Renal cortical epithelial cell (primary cell): ENCODE measurements around the gene FUT6. TPM values are rescaled to one million over a fixed set of nuclear protein-coding genes. Genes with fewer than 3 reads are reported as not detected.

Source experiments
- DNase-seq: peaks from one replicate; pipeline ENCODE4 v3.0.0-alpha.2; 2011; ENCODE audit warnings: low read depth
- total RNA-seq: library from RNA; depleted of rRNA; stranded (reverse); fragments of >200 nt; gene quantifications from 2 replicates; pipeline ENCODE4 v1.2.3, GENCODE V29; 2014

The FUT6 gene
- total RNA-seq, 1 donor from 2014 or later = 0.05 TPM

DNA sequence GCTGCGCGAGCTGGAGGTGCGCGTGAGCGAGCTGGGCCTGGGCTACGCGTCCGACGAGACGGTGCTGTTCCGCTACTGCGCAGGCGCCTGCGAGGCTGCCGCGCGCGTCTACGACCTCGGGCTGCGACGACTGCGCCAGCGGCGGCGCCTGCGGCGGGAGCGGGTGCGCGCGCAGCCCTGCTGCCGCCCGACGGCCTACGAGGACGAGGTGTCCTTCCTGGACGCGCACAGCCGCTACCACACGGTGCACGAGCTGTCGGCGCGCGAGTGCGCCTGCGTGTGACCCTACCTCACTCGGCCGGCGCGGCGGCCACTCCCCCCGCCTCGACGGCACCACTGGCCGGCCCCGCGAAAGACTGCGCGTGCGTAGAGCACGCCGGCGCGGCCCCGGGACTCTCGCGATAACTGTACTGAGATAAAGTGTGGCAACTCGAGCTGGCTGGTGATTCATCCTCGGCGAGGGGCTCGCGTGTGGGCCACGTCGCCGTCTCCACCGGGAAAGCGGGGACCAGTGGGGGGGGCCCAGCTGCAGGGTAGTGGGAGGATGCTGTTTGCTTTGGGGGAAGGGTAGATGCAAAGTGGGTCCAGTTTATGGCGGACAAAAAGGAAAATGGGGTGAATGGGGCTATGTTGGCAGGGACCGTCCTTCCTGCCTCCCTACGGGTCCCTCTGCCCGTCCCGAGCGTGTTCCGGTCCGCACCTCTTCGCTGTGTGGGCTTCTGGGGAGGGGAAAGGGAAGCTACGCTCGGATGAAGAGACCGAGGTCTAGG, 11.4 kb downstream of the FUT6 start:
- DNase-seq = peak; percentile 74

DNA sequence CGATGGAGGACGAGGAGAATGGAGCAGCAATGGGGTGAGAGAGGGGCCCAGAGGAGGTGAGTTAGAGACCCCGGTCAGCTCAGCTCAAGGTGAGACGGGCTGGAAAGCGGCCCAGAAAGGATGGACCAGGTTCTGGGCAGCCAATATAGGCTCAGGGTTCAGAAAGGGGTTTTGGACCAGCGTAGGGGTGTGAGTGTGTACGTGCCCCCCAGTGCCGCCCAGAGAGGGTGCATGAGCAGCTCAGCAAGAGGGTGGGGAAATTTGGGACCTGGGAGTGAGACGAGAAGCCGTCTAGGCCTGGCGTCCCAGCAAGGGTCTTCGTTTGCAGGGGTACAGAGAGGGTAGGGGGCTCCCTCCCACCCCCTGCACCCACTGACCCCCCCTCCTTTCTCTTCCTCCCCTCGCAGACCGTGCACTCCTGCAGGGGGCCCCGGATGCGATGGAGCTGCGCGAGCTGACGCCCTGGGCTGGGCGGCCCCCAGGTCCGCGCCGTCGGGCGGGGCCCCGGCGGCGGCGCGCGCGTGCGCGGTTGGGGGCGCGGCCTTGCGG, 12.1 kb downstream of the FUT6 start:
- no peak for DNase-seq

DNA sequence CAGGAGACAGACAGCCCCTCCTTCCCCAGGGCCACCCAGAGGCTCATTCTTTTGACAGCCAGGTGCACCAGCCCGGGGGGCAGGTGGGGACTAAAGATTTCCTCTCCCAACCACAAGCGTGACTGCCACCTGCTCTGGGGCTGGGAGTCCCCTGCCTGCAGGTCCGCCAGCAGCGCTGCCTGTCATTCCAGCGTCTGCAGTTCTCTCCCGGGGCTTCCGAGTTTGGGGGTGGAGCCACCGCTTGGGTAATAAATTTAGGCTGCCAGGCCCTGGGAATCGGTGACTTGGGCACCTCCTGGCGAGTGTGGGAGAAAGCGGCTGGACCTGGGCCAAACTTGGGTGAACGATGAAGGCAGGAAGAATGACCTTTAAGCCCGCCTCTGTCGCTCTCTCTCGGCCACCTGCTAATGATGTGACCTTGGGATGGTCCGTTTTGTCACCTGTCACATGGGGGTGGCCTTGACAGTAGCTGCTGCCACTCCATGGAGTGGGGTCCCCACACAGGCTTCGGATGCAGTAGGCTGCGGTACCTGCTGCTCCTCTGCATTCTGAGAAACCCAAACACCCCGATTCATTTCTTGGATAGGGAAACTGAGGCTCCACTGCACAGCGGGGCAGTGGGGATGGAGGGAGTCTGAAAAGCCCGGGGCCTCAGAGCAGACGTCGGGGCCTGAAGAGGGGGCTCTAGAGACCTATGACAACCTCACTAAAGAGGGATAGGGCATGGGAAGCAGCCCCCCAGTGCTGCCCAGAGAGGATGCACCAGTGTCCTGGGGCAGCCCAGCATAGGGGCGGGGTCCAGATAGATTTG, 12.8 kb downstream of the FUT6 start:
- DNase-seq = peak; percentile 66

DNA sequence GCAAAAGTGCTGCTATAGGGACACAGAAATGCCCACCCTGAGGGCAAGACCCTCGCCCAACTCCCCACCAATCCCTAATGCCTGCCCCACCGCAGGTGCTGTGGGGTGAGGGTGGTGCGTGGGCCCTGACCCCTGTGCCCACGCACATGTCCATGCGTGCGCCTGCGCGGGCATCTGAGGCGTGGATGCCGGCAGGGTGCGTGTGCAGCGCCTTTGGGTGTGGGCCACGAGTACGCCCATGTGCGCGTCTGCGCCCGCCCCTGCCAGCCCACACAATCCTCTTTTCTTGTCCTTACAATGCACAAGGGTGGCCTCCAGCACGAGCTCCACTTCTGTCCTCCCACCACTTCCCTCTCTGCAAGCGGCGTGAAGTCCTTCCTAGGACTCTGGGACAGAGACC, 14.3 kb downstream of the FUT6 start:
- DNase-seq = no peak

DNA sequence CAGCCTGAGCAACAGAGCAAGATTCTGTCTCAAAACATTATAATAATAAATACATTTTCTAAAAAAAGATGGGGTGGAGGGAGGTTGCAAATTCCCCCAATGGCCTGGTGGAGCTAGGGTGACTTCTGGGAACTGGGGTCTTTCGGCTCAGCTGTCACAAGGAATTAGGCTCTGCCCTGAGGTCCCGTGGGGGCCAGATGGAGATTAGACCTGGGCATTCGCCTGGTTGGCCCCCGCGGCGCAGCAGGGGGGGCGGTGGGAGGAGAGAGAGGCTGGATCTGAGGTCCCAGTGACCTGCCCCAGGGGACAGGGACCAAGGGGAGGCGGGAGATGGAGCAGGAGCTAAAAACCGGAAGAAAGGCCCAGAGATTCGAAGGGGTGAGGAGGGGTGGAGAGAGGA, 14.8 kb downstream of the FUT6 start:
- no peak for DNase-seq

DNA sequence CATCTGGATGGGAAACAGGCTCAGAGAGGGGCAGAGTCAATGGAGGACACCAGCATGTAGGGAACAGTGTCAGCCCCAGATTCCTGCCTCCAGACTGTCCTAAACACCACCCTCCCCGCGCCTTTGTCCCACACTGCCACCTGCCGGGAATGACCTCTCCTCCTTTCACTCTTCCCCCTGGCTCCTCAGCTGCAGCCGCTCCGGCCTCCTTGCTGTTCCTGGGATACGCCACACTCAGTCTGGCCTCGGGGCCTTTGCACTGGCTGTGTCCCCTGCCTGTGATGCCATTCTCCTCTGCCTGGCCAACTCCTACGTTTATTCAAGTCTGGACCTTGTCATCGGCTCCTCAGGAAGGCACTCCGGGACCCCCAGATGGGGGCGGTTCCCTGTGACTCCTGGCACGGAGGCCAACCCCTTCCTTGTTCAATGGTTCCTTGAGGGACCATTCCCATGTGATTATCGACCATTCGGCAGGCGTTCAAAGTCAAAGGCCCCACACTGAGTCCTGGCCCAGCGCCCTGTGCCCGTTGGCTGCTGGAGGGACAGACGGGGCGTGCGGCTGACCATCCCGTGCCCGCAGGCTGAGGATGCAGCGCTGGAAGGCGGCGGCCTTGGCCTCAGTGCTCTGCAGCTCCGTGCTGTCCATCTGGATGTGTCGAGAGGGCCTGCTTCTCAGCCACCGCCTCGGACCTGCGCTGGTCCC, 15.8 kb downstream of the FUT6 start:
- no peak for DNase-seq

DNA sequence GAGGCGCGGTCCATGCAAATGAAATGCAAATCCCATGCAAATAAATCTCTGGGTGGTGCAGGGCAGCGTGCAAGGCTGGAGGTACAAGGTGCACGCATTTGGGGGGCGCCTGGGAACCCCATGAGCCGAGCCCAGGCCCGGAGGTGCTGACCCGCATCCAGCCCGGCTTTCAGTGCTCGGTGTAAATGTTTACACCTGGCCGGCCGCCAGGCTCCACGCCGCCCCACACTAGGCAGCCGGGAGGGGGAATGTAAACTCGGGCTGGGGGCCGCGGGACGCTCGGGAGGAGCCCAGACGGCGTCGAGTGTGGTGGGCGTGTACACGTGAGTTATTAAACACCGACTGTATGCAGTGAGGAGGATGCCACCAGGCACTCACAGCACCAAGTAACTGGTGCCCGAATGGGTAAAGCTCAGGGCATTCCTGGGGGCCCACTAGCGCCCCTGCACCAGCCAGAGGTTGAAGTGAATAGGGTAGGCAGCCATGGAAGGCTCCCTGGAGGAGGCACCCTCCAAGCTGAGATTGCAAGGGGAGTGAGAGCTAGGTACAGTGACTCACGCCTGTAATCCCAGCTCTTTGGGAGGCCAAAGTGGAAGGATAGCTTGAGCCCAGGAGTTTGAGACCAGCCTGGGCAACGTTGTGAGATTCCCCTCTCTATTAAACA, 17.2 kb downstream of the FUT6 start:
- no peak for DNase-seq

DNA sequence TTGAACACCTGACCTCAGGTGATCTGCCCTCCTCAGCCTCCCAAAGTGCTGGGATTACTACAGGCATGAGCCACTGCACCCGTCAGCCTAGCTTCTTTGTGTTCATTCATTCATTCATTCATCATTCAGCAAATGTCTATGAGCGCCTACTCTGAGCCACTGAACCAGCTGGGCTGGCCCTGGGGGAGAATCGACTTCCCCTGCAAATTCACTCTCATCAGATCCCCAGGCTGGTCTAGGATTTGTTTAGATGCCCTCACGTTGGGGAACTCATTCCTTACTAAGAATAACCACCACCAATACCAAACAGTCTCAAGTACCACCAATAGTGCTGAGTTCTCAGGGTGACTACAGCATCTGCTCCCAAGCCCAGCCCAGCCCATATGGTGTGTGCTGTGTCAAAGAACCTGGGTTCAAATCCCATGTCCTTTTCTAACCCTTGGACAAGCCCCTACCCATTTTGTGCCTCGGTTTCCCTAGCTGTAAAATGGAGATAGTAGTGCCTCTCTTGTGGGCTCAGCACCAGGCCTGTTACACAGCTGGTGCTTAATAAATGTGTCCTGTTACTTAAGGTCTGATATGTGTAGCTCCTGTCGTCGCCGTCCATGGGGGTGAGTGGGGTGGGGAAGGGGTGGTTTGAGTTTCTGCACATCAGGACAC, 17.9 kb downstream of the FUT6 start:
- no peak for DNase-seq

DNA sequence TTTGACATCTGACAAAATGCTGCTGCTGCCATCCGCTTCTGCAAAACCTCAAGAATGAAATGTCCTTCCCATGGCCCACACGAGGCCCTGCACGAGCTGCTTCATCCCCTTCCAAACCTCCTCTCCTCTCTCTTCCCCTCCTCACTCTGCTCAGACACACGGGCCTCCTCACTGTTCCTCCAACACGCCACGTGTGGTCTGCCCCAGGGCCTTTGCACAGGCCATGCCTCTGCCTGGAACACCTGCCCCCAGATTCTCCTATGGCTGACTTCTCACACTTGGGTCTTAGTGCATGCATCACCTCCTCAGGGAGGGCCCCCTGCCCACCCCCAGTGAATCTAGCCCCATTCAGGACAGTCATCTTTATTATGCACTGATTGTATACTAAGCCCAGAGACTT, 18.7 kb downstream of the FUT6 start:
- DNase-seq = no peak

DNA sequence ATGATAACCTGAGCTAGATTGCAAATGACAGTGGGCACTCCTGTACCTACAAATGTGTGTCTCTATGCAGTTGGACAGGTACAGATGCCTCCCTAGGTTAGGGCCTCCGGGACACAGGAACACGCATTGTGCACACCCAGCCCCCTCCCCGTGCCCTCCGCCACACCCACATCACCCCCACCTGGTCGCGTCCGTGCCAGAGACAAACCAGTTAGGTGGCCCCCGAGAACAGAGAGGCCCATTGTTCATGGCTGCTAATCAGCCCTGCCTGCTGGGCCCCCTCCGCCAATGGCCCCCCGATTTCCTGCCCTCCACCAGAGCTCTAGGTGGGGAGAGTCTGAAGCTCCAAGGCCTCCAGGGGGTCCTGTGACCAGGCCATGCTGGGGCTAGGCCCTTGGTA, 20.9 kb downstream of the FUT6 start:
- DNase-seq = no peak

DNA sequence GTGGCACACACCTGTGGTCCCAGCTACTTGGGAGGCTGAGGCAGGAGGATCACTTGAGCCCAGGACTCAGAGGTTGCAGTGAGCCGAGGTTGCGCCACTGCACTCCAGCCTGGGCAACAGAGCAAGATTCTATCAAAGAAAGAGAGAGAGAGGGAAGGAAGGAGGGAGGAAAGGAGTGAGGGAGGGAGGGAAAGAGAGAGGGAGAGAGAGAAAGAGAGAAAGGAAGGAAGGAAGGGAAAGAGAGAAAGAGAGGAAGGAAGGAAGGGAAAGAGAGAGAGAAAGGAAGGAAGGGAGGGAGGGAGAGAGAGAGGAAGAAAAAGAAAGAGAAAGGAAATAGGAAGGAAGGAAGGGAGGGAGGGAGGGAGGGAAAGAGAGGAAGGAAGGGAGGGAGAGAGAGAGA, 22.3 kb downstream of the FUT6 start:
- no peak for DNase-seq

DNA sequence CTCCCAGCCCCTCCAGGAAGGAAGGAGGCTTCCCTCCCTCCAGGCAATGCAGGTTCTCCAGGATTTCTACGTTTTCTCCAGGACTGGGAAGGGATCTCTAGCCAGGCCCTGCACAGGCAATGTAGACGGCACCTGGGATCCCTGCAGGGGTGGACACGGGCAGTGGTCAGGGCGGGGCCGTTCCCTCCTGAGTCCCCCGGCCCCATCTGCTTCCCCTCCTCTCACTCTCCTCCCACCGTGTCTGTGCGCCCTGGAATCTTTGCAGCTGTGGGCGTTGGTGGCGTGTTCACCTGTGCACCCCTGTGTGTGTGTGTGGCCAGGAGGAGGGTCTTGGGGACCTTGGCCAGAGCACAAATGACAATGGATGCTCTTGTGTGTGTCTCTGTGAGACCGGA, 24.7 kb downstream of the FUT6 start:
- no peak for DNase-seq

DNA sequence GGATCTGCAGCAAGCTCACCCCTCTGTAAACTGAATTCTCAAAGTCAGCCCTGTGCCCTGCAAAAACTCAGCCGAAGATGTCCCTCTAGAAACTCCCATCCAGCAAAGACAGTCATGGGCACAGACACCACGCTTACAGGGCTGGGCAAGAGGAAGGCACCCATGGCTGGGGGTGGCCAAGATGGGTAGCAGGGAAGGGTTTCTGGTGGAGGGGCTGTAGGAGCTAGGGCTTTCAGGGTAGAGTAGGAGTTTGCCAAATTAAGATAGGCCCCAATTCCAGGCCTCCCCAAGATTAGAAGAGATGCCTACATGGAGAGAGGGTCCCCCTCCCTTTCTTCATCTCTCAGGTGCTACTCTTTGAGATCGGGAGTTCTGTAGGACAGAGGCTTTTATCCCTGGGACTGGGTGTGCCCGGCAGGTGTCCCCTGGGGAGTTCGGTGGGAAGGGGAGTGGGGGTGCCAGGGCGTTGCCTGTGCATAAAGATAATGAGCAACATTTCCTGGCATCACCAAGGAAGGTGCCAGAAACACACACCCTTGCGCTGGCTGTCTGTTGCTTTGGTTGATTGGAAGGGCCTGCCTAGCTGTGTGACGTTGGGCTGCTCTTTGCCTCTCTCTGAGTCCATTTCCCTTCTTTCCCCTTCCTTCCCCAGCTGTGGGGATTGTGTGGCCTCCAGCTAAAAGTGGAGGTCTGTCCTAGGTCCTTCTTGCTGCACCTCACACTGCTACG, 25.2 kb downstream of the FUT6 start:
- no peak for DNase-seq

DNA sequence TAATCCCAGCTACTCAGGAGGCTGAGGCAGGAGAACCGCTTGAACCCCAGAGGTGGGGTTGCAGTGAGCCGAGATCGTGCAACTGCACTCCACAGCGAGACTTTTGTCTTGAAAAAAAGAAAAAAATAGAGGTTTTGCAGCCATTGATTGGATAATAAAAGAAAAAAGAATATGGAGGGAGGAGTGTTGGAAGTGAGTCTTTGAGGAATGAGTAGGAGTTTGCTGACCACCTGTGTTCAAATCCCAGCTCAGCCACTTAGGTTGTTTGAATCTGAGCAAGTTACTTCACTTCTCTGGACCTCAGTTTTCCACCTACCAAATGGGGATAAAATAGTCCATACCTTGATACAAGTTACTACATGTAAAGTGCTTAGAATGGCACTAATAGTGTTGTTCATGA, 28.4 kb downstream of the FUT6 start:
- DNase-seq = no peak

DNA sequence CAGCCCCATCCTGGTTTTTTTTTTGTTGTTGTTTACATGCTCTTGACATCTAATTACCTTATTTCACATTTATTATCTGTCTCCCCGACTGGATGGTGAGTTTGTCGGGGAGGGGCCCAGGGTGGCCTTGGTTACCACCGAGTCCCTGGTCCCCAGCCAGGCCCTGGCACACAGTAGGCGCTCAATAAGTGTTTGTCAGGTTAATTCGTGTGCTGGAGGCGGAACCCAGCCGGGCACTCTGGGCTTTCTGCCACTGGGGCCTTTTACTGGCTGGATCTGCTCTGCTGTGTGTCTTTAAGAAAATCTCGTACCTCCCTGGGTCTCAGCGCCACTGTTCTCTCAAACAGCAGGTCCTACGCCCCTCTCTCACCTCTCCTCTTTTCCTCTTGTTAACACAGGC, 30.0 kb downstream of the FUT6 start:
- DNase-seq = no peak

DNA sequence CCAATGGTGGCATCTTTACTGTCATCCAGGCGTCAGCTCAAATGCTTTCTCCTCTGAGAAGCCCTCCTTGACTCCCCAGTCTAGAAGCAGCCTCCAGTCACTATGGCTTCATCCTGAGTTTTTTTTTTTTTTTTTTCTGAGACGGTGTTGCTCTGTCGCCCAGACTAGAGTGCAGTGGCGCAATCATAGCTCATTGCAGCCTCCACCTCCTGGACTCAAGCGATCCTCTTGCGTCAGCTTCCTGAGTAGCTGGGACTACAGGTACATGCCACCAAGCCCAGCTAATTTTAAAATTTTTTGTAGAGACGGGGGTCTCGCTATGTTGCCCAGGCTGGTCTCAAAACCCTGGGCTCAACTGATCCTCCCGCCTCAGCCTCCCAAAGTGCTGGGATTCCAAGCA, 30.4 kb downstream of the FUT6 start:
- DNase-seq = no peak

DNA sequence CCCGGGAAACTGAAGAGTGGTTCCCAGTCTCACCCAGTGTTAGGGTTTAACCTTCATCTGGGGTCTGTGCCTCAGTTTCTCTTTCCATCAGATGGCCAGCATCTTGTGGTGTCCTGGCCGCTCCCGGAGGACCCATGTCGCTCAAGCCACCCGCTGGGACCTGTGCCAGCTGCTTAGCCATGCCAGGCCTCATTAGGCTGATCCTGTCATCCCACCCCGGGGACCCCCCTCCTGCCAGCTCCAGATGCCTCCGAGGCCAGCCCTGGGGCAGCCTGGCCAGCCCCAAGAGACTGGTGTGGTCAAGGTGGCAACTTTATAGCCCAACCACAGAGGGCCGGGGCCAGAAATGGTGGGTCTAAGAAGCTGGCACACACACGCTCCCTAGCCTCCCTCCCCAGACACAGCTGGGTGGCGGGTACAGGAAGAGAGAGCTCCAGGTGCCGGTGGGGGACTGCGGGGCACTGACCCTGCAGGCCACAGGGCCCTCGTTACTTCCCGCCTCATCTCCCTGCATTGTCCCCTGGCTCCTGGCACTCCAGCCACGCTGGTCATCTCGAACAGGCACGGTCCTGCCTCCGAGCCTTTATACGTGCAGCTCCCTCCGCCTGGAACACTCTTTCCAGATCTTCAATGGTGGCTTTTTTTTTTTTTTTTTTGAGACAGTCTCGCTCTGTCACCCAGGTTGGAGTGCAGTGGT, 31.2 kb downstream of the FUT6 start:
- DNase-seq = no peak

DNA sequence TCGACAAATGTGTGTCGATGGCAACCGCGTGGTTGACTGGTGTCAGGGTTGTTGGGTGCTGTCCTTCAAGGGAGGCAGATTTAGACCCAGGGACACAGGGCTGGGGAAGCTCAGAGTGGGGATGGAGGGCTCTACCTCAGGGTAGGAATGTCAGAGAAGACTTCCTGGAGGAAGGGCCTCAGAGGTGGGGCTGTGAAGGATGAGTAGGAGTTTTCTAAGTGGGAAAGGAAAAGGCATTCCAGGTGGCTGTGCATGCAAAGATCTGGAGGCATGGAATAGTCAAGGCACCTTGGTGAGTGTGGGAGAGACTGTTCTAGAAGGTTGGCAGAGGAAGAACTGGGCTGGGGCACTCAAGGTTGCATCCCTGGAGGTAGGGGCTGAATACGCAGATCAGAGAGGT, 32.6 kb downstream of the FUT6 start:
- no peak for DNase-seq

DNA sequence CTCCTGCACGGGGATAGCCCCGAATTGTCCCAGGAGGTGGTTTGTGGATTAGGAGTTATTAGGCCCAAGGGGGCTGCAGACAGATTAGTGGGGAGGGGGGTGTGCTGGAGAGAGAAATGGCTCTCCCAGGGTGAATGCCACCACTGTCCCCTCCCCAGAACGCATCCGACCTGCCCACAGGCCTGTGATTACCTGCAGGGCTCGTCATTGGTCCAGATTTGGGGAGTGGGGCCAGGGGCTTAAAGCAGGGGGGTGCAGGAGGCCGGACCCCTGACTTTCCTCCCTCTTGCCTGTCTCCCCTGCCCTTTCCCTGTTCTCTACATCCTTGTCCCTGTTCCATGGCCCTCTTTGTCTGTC, 33.4 kb downstream of the FUT6 start:
- DNase-seq = no peak

DNA sequence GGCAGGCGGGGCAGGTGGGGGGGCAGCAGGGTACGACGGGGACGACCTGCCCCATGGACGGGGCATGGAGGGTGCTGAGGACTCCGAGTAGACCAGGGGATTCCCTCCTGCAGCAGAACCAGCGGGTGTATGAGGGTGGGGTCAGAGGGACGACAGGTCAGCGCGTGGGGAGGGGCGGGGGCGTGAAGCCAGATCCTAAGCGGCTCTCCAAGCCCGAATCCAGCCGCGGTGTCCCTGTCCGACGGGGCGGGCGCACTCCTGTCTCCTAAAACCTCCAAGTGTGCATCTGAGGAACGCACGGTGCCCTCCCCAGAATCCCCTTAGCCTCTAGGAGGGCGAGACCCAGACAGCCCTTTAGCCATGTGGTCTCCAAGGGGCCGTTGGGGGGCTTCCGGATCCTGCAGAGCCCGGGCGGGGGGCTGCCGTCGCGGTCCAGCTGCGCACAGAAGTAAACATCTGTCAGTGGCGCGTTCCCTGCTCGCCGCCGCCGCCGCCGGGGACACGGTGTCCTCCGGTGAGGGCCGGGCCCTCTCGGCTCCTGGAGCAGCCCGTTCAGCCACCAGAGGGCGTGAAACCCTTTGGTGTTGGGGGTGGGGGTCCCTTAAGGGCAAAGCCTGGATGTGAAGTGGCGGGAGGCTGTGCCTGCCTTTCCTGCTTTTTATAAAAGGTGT, 33.9 kb downstream of the FUT6 start:
- no peak for DNase-seq
